ENCODE data around the gene SLC35G3. TPM values are rescaled to one million over a fixed set of nuclear protein-coding genes. Genes with fewer than 3 reads are reported as not detected.

SLC35G3 gene
- total RNA-seq, 8 experiments from 2014 or later, result 0.15 to 0.81 (median 0.18) TPM; not detected in 3

DNA sequence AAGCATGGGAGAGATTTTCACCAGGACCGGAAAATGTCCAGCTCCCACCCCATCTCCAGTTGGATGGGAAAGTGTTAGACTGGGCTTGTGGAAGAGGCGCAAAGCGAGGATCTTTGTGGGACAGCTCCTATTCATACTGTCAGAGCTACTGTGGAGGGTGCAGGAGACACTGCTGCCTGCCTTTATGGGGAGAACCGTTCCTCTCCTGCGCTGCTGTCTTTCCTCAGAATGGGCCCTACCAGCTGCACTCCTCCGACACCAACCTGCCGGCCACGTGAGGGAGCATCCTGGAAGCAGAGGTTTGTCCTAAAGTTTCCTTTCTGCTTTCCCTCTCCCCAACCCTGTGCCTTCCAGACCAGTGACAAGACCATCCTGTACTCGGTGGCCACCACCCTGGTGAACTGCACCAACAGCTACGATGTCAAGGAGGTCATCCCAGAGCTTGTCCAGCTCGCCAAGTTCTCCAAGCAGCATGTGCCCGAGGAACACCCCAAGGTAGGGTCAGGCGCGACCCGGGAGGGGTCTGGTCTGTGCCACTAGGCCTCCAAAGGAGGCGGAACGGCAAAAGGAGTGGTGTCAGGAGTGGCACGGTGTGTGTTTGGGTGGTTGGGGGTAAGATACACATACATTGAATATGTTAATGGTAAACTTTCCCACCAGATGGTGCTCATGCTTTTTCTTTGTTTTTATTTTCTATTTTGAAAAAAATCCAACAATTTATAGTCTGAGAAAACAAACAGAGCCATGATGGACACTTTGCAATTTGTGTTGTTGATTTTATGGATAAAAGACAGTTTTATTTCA lies 23.0 kb downstream of the SLC35G3 start:
- Histone ChIP-seq H3K4me1 (replicated peaks in 1 of 2) (no peaks in the 10 kb centered on the region), H3K27ac (no peak overlapping the region), H3K4me3 (no peak overlapping the region)
- ATAC-seq (replicated peaks in 6 of 8), result peak in 3 of 8 experiments; percentile 57 to 83 (median 81)
- in situ Hi-C loops (cut with MboI; ENCODE audit: low pct_unique_long_range_greater_than_20kb in 2 of 9, low sequenced_read_pairs in 9 of 9, unreplicated experiment in 9 of 9), result loop anchor here in 5 of 9 experiments (10.0 to 25.0 kb wide), 2 partner anchors 364 to 366 kb away; partner anchors contain the start of gene SLFN12L (in 5 of the 5)
- WGBS, 10 experiments, result 62 to 86% (median 75%) methylated on average over 1 to 11 of the region's 18 CpGs; no CpG with 5 or more reads in 3 of the 10 experiments

DNA sequence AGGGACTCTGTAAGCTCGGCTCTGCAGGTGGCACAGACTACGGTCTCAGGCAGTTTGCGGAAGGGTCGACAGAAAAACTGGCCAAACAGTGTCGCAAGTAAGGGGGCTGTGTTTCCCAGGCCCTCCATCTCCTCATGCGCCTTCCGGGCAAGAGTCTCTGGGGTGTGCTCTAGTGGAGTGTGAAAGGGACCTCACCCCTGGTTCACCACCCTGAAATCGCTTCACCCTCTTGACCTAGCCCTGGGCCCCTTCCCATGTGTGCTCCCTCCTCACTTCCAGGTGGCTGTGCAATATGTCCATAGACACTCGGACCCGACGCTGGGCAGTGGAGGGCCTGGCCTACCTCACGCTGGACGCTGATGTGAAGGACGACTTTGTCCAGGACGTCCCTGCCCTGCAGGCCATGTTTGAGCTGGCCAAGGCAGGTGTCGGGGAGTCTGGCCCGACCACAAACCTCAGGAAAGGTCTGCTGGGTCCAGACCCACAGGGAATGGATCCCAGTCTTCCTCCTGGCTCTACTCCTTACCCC lies 24.3 kb downstream of the SLC35G3 start:
- 75 to 90% (median 85%) methylated on average over 1 to 8 of the region's 17 CpGs; no CpG with 5 or more reads in 6 of the 10 experiments for WGBS, 10 experiments
- Histone ChIP-seq H3K27ac (no peak overlapping the region), H3K4me1 (replicated peaks in 1 of 2) (no peaks in the 10 kb centered on the region), H3K4me3 (no peak overlapping the region)
- ATAC-seq (replicated peaks in 6 of 8), result no peak
- in situ Hi-C loops (cut with MboI; ENCODE audit: low pct_unique_long_range_greater_than_20kb in 2 of 9, low sequenced_read_pairs in 9 of 9, unreplicated experiment in 9 of 9), result loop anchor here in 5 of 9 experiments (10.0 to 25.0 kb wide), 2 partner anchors 365 to 367 kb away; partner anchors contain the start of gene SLFN12L (in 5 of the 5)

DNA sequence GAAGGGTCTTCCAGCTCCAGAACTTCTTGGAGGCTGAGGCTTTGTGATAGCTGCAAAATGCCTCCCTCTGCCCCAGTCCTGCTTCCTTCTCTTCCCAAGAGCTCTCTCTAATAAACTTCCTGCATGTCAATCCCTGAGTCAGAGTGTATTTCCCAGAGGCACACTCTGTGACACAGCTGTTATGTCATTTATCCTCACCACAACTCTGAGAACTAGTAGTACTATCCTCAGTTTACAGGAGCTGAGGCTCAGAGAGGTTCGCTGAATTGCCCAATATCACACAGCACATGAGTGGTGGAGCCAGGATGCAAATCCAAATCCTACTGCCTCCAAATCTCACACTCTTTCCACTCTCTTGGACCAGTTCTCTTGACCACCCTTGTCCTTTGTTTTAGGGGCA lies 26.5 kb downstream of the SLC35G3 start:
- H3K4me3 ChIP-seq, result no peak overlapping the region
- H3K27ac ChIP-seq, result no peak overlapping the region
- in situ Hi-C loops (cut with MboI; ENCODE audit: low pct_unique_long_range_greater_than_20kb in 2 of 9, low sequenced_read_pairs in 9 of 9, unreplicated experiment in 9 of 9), result loop anchor here in 4 of 9 experiments (25.0 kb wide), 1 partner anchor 370 kb away; the partner anchor contains the start of gene SLFN12L (in 4 of the 4)
- 40 to 43% methylated on average over 1 of the region's 1 CpG; no CpG with 5 or more reads in 8 of the 10 experiments for WGBS, 10 experiments
- no peak for ATAC-seq (replicated peaks in 6 of 8)
- no peaks in the 10 kb centered on the region for H3K4me1 ChIP-seq (replicated peaks in 1 of 2)

DNA sequence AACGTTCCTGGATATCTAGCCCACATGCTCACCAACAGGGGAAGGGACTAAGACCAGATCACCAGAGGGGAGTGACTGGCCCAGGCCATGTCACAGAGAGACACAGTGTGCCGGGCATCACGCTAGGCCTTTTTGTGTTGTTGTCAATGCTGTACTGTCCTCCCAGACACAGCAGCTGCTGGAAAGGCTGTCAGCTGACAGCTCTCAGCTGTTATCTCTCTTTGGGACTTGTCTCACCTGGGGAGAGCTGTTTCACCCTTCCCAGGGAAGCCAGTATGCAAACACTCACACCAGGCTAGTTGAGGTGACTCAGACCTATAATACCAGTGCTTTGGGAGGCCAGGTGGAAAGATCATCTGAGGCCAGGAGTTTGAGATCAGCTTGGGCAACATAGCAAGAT lies 27.1 kb downstream of the SLC35G3 start:
- Histone ChIP-seq H3K4me3 (no peak overlapping the region), H3K4me1 (replicated peaks in 1 of 2) (no peaks in the 10 kb centered on the region), H3K27ac (no peak overlapping the region)
- WGBS, 10 experiments, result 50 to 63% methylated on average over 2 of the region's 3 CpGs; no CpG with 5 or more reads in 8 of the 10 experiments
- no peak for ATAC-seq (replicated peaks in 6 of 8)
- in situ Hi-C loops (cut with MboI; ENCODE audit: low pct_unique_long_range_greater_than_20kb in 2 of 9, low sequenced_read_pairs in 9 of 9, unreplicated experiment in 9 of 9), result loop anchor here in 4 of 9 experiments (25.0 kb wide), 1 partner anchor 370 kb away; the partner anchor contains the start of gene SLFN12L (in 4 of the 4)

DNA sequence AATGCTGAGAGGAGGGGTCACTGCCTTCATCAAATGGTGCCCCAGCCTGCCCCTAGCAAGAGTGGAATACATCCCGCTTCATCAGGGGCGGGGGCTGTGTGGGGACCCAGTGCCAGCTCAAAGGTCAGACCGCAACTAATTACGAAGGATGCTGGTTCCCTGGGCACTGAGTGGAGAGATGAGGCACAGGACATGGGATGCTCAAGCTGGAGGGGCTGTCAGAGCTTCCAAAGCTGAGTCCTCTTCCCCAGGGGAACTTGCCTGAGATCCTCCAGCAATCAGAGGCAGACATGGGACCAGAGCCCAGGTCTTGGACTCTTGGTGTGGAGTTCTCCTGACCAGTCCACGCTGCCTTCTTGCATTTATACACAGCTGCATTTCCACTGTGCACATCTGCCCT lies 27.7 kb downstream of the SLC35G3 start:
- no peak overlapping the region for H3K27ac ChIP-seq
- H3K4me1 ChIP-seq (replicated peaks in 1 of 2), result no peaks in the 10 kb centered on the region
- ATAC-seq (replicated peaks in 6 of 8), result no peak
- in situ Hi-C loops (cut with MboI; ENCODE audit: low pct_unique_long_range_greater_than_20kb in 2 of 9, low sequenced_read_pairs in 9 of 9, unreplicated experiment in 9 of 9), result loop anchor here in 4 of 9 experiments (25.0 kb wide), 1 partner anchor 371 kb away; the partner anchor contains the start of gene SLFN12L (in 4 of the 4)
- WGBS, 10 experiments, result 53 to 100% (median 73%) methylated on average over 1 to 5 of the region's 5 CpGs; no CpG with 5 or more reads in 5 of the 10 experiments
- no peak overlapping the region for H3K4me3 ChIP-seq

DNA sequence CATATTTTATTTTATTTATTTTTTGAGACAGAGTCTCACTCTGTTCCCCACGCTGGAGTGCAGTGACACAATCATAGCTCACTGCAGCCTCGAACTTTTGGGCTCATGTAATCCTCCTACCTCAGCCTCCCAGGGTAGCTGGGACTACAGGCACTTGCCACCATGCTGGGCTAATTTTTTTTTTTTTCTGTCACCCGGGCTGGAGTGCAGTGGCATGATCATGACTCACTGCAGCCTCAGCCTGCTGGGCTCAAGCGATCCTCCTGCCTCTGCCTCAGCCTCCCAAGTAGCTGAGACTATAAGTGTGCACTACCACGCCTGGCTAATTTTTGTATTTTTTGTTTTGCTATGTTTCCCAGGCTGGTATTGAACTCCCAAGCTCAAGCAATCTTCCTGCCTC lies 29.5 kb downstream of the SLC35G3 start:
- in situ Hi-C loops (cut with MboI; ENCODE audit: low pct_unique_long_range_greater_than_20kb in 2 of 9, low sequenced_read_pairs in 9 of 9, unreplicated experiment in 9 of 9), result loop anchor here in 4 of 9 experiments (25.0 kb wide), 1 partner anchor 373 kb away; the partner anchor contains the start of gene SLFN12L (in 4 of the 4)
- H3K27ac ChIP-seq, result no peak overlapping the region
- H3K4me1 ChIP-seq (replicated peaks in 1 of 2), result no peaks in the 10 kb centered on the region
- H3K4me3 ChIP-seq, result no peak overlapping the region
- 0 to 100% (median 58%) methylated on average over 1 to 5 of the region's 5 CpGs; no CpG with 5 or more reads in 2 of the 10 experiments for WGBS, 10 experiments
- ATAC-seq (replicated peaks in 6 of 8), result no peak

DNA sequence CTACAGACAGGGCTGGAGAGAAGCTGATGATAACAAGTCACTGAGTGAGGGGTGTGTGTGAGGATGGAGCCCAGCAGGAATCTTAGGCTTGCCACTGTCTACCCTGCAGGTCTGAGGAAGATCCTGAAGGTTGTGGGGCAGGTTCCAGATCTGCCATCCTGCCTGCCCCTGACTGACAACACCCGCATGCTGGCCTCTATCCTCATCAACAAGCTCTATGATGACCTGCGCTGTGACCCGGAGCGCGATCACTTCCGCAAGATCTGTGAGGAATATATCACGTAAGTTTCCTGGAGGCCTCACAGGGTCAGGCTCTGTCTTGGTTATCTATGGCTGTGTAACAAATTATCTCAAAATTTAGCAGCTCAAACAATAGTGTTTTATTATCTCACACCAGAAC lies 30.3 kb downstream of the SLC35G3 start:
- Histone ChIP-seq H3K4me3 (no peak overlapping the region), H3K4me1 (replicated peaks in 1 of 2) (no peaks in the 10 kb centered on the region), H3K27ac (no peak overlapping the region)
- ATAC-seq (replicated peaks in 6 of 8), result no peak
- WGBS, 10 experiments, result 92 to 100% (median 99%) methylated on average over 1 to 7 of the region's 7 CpGs; no CpG with 5 or more reads in 2 of the 10 experiments
- in situ Hi-C loops (cut with MboI; ENCODE audit: low pct_unique_long_range_greater_than_20kb in 2 of 9, low sequenced_read_pairs in 9 of 9, unreplicated experiment in 9 of 9), result loop anchor here in 4 of 9 experiments (25.0 kb wide), 1 partner anchor 373 kb away; the partner anchor contains the start of gene SLFN12L (in 4 of the 4)

DNA sequence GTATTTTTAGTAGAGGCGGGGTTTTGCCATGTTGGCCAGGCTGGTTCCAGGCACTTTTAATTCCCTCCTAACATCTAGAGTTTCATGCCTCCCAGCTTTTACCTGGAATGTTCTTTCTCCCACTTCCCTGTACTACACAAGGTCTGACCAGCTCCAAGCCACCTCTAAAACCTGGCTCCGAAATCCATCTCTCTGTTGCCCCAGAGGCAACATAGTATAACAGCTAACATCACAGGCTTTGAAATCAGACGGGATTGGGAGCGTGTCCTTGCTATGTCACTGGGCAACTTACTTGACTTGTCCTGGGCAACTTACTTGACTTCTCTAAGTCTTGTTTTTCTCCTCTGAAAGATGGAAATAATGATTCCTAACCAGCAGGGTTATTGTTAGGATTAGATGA lies 31.4 kb downstream of the SLC35G3 start:
- in situ Hi-C loops (cut with MboI; ENCODE audit: low pct_unique_long_range_greater_than_20kb in 2 of 9, low sequenced_read_pairs in 9 of 9, unreplicated experiment in 9 of 9), result loop anchor here in 4 of 9 experiments (25.0 kb wide), 1 partner anchor 375 kb away; the partner anchor contains the start of gene SLFN12L (in 4 of the 4)
- Histone ChIP-seq H3K4me1 (replicated peaks in 1 of 2) (no peaks in the 10 kb centered on the region), H3K27ac (no peak overlapping the region), H3K4me3 (no peak overlapping the region)
- WGBS, 10 experiments, result 46 to 100% (median 83%) methylated on average over 1 to 4 of the region's 4 CpGs; no CpG with 5 or more reads in 3 of the 10 experiments
- ATAC-seq (replicated peaks in 6 of 8), result no peak

DNA sequence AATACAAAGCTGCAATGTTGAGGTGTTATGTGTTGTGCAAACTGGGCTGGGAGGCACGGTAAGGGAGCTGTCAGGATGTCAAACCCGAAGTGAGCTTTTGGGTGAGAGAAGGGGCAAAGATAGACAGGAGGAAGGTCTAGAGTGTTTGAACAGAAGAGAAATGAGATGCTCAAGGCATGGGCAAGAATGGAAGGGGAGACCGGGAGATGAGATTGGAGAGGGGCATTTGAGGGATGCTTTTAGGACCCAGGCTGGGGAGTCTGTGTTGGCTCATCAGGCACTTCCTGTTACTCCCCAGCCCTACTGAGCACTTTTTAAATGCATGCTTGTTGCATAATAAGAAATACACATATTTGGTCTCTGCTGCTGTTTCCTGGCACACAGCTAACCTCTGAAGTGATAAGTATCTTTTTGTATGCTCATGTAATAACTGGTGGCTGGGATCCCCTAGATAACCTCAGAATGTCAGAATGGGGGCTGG lies 32.9 kb downstream of the SLC35G3 start:
- WGBS, 10 experiments, result 37 to 73% (median 47%) methylated on average over 1 to 3 of the region's 3 CpGs; no CpG with 5 or more reads in 3 of the 10 experiments
- no peak overlapping the region for H3K4me3 ChIP-seq

DNA sequence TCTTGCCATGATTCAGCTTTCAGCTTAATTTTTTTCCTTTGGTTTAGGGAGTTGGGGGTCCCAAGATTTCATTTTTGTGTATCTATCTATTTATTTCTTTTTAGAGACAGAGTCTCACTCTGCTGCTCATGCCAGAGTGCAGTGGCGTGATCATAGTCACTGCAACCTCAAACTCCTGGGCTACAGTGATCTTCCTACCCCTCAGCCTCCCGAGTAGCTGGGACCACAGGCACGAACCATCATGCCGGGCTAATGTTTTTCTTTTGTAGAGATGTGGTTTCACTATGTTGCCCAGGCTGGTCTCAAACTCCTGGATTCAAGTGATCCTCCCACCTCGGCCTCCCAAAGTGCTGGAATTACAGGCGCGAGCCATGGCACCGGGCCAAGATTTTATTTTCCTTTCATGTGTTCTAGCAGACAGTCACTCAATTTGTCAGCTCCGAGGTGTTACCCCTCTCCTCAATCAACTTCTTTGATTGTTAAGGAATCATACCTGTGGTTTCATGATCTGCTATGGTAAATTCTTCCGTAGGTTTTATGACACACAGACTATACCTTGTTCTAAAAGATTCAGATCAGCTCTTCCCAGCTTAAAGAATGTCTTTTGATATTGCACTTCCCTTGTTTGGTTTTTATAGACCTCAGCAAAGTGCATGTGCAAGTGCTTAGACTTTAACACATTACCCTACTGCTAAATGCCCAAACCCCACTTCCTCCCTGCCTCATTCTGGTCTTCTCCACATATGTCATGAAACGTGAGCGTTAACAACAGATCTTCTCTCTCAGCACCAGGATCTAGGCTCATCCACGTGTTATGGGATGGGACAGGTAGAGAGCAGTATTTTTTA lies 33.6 kb downstream of the SLC35G3 start:
- Histone ChIP-seq H3K27ac (no peak overlapping the region), H3K4me1 (replicated peaks in 1 of 2) (no peaks in the 10 kb centered on the region), H3K4me3 (no peak overlapping the region)
- in situ Hi-C loops (cut with MboI; ENCODE audit: low pct_unique_long_range_greater_than_20kb in 2 of 9, low sequenced_read_pairs in 9 of 9, unreplicated experiment in 9 of 9), result loop anchor here in 4 of 9 experiments (25.0 kb wide), 1 partner anchor 377 kb away; the partner anchor contains the start of gene SLFN12L (in 4 of the 4)
- peak in 1 of 8 experiments; percentile 16 for ATAC-seq (replicated peaks in 6 of 8)
- 15 to 75% (median 69%) methylated on average over 2 to 11 of the region's 13 CpGs; no CpG with 5 or more reads in 1 of the 10 experiments for WGBS, 10 experiments

More for the DNA sequence above, 32.9 kb downstream of the SLC35G3 start:
- peak in 2 of 8 experiments; percentile 42 to 63 for ATAC-seq (replicated peaks in 6 of 8)
- Histone ChIP-seq H3K4me1 (replicated peaks in 1 of 2) (no peaks in the 10 kb centered on the region), H3K27ac (no peak overlapping the region)
- in situ Hi-C loops (cut with MboI; ENCODE audit: low pct_unique_long_range_greater_than_20kb in 2 of 9, low sequenced_read_pairs in 9 of 9, unreplicated experiment in 9 of 9), result loop anchor here in 4 of 9 experiments (25.0 kb wide), 1 partner anchor 376 kb away; the partner anchor contains the start of gene SLFN12L (in 4 of the 4)

DNA sequence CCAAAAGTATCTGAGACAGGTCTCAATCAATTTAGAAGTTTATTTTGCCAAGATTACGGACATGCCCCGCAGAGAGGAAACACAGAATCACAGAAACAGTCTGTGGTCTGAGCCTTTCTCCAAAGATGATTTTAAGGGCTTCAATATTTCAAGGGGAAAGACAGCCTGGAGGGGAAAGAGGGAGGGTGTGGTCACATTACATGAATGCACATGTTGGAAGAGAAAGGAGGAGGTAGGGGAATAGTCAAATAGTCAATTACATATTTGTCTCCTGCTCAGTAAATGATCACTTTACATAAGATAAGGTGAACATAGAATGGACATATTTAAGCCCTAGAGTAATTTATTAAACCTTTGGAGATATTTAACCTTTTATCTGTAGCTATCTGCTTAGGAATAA lies 34.3 kb downstream of the SLC35G3 start:
- in situ Hi-C loops (cut with MboI; ENCODE audit: low pct_unique_long_range_greater_than_20kb in 2 of 9, low sequenced_read_pairs in 9 of 9, unreplicated experiment in 9 of 9), result loop anchor here in 4 of 9 experiments (25.0 kb wide), 1 partner anchor 377 kb away; the partner anchor contains the start of gene SLFN12L (in 4 of the 4)
- 0 to 100% (median 63%) methylated on average over 1 to 2 of the region's 2 CpGs; no CpG with 5 or more reads in 2 of the 10 experiments for WGBS, 10 experiments

More for the DNA sequence above, 34.3 kb downstream of the SLC35G3 start:
- Histone ChIP-seq H3K4me1 (replicated peaks in 1 of 2) (no peaks in the 10 kb centered on the region), H3K27ac (no peak overlapping the region), H3K4me3 (no peak overlapping the region)
- peak in 3 of 8 experiments; percentile 82 to 95 (median 88) for ATAC-seq (replicated peaks in 6 of 8)
